GM12801 (cell line): Measurements from ENCODE around the gene PEX11G.

Source experiments
- TF ChIP-seq, protein P1 (sequence below): IDR thresholded peaks from one replicate; pipeline ENCODE4 v1.5.1; 2011; ENCODE audit warnings: control low read depth; ENCODE audit not compliant: insufficient read length; ENCODE audit errors: extremely low read depth

The PEX11G gene

DNA sequence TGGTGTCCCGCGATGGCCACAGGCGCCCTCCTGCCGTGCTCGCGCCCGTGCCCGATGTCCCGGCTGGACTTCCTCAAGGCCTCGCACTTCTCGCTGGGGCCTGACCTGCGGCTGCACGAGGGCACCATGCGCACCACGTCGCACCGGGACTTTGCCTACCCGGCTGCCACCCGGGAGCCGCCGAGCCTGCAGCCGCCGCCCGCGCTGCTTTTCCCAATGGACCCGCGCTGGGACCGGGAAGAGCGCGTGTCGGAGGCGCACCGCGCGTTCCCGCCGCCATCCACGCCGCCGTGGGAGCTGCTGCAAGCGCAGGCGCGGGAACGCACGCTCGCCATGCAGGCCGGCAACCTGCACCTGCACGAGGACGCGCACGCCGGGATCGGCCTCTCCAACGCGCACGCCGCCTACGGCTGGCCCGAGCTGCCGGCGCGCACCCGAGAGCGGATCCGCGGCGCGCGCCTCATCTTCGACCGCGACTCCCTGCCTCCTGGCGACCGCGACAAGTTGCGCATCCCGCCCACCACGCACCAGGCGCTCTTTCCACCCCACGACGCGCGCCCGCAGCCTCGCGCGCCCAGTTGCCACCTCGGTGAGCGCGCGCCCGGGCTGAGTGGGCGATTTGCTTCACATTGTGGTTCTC, 12.1 kb upstream of the PEX11G start:
- TF ChIP-seq, protein P1, sequence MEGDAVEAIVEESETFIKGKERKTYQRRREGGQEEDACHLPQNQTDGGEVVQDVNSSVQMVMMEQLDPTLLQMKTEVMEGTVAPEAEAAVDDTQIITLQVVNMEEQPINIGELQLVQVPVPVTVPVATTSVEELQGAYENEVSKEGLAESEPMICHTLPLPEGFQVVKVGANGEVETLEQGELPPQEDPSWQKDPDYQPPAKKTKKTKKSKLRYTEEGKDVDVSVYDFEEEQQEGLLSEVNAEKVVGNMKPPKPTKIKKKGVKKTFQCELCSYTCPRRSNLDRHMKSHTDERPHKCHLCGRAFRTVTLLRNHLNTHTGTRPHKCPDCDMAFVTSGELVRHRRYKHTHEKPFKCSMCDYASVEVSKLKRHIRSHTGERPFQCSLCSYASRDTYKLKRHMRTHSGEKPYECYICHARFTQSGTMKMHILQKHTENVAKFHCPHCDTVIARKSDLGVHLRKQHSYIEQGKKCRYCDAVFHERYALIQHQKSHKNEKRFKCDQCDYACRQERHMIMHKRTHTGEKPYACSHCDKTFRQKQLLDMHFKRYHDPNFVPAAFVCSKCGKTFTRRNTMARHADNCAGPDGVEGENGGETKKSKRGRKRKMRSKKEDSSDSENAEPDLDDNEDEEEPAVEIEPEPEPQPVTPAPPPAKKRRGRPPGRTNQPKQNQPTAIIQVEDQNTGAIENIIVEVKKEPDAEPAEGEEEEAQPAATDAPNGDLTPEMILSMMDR = no peak

DNA sequence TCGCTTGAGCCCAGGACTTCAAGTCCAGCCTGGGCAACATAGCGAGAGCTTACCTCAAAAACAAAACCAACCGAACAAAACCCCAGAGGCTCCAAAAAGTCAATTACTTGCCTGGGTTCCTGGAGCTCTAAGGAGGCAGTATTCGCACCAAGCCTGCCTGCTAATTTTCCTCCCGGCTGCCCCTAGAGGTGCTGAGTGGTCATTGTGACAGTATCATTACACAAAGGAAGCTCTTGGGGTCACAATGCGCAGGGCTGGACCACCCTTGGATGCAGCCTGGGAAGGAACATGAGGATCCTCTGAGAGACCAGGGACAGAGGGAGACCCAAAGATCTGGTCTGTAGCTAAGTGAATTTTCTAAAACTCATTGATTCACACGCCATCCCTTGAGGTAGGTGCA, 8.5 kb upstream of the PEX11G start:
- TF ChIP-seq, protein P1 = no peak

DNA sequence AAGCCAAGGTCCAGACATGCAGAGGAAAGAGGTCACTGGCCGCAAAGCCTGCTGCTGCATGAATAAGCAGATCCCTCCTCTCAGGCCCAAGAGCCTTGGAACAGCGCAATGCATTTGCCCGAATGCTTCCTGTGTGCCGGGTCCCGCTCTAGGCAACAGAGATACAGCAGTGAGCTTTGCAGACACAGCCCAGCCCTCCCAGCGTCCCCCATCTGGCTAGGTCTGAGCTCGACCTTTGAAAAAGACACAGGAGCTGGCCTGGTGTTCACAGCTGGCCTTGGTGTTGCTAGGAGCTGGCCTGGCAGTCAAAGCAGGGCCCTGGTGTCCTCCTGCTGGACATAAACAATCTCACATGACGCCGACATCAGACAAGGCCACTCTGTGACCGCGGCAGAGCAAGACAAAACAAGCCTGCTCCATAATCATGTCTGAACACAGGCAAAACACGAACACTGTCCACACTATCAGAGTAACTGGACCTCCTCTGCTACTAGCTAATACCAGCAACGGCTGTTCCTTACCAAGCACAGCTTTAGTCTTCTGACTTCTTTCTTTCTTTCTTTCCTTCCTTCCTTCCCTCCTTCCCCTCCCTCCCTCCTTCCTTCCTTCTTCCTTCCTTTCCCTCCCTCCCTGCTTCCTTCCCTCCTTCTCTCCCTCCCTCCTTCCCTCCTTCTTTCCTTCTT, 5.7 kb upstream of the PEX11G start:
- TF ChIP-seq, protein P1 = no peak

DNA sequence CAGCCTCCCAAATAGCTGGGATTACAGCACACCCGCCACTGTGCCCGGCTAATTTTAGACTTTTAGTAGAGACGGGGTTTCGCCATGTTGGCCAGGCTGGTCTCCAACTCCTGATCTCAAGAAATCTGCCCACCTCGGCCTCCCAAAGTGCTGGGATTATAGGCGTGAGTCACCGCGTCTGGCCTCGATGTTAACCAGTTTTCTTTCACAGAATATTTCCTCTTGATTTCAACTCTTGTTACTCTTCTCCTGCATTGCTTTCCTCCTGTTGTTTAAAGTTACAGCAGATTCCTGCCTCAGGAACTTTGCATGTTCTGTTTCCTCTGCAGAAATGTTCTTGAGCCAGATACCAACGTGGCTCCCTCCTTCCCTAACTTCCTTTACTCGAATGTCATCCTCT, 3.7 kb upstream of the PEX11G start:
- TF ChIP-seq, protein P1 = no peak

DNA sequence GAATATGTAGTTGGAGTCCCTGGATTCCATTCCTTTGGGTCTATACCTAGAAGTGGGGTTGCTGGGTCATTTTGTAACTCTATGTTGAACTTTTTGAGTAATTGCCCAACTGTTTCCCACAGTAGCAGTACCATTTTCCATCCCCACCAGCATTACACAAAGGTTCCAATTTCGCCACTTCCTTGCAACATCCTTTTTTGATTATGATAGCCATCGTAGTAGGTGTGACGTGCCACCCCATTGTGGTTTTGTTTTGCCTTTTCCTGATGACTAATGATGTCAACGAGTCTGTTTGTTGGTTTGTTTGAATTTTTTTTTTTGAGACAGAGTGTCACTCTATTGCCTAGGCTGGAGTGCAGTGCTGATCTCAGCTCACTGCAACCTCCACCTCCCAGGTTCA, 3.3 kb upstream of the PEX11G start:
- TF ChIP-seq, protein P1 = no peak

DNA sequence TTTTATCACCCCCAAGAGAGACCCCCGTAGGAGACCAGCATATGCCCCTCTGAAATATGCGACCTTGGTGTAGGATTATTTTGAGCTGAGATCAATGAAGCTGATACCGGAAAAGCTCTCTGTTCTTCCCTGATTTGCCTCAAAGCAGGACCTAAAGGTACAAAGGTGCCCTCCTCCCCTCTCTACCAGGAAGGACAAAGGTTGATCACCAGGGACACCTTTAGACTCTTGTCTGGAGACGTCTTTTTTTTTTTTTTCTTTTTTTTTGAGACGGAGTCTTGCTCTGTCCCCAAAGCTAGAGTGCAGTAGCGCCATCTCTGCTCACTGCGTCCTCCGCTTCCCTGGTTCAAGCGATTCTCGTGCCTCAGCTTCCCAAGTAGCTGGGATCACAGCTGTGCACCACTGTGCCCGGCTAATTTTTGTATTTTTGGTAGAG, 792 bp upstream of the PEX11G start:
- TF ChIP-seq, protein P1 = no peak

DNA sequence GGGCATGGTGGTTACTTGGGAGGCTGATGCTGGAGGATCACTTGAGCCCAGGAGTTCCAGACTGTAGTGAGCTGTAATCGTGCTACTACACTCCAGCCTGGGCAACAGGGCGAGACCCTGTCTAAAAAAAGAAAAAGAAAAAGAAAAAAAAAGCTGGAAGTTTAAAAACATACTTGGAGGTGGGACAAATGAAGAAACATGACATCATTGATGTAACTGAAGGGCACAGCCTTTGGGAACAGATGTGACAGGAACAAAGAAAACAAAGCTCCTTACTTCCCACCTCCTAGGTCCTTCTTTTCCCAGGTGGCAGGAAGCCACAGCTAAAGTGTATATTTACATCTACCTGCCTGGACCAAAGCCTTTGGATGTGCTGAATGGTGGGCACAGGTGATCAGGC, 1.9 kb downstream of the PEX11G start:
- TF ChIP-seq, protein P1 = no peak
